IMR-90 (cell line): ENCODE measurements around the gene LAMA3. TPM values are rescaled to one million over a fixed set of nuclear protein-coding genes. Genes with fewer than 3 reads are reported as not detected.

Experiments
- ATAC-seq: fragments of 200-7000 bp; cut with Tn5 transposase; 2 replicates; pipeline ENCODE4 v1.9.1; 2020; ENCODE audit warnings: low read depth, mild to moderate bottlenecking, moderate library complexity
- Bru-seq: library from RNA; stranded (reverse); fragments of 400-500 nt; gene quantifications from one replicate; lab custom pipeline; 2021; lab: Mats Ljungman, UMichigan
- BruChase-seq, 2 experiments: library from RNA; stranded (reverse); fragments of 400-500 nt; gene quantifications; one replicate each; lab custom pipeline; 2021; lab: Mats Ljungman, UMichigan
- BruUV-seq: library from RNA; stranded (reverse); fragments of 400-500 nt; replicated peaks from 2 replicates; lab custom pipeline; 2021; lab: Mats Ljungman, UMichigan
- CTCF ChIA-PET: fragments of 300-600 bp; formaldehyde crosslinking; extraction: SDS; loops from one replicate; lab custom pipeline; 2021; ENCODE audit warnings: antibody characterized with exemption; lab: Yijun Ruan, JAX
- POLR2A ChIA-PET: fragments of 300-600 bp; sonication (Branson Sonifier 250); formaldehyde crosslinking; loops from one replicate; lab custom pipeline; 2022; ENCODE audit warnings: antibody characterized with exemption; ENCODE audit not compliant: unreplicated experiment; lab: Charles Lee
- DNase-seq: peaks from one replicate; pipeline ENCODE4 v3.0.0; 2013
- H2AFZ ChIP-seq: replicated peaks from 2 replicates; pipeline ENCODE3; 2013; ENCODE audit warnings: low read length, mild to moderate bottlenecking; ENCODE audit not compliant: poor library complexity
- H2AK5ac ChIP-seq: 2 replicates; pipeline ENCODE4 v1.6.1; 2013; ENCODE audit warnings: low read depth, low read length, inconsistent platforms
- H2AK9ac ChIP-seq: replicated peaks from 2 replicates; pipeline ENCODE3; 2013; ENCODE audit warnings: mild to moderate bottlenecking, low read depth, low read length, moderate library complexity; ENCODE audit not compliant: poor library complexity
- H2BK120ac ChIP-seq: 2 replicates; pipeline ENCODE4 v1.6.1; 2013; ENCODE audit warnings: low read depth, low read length, inconsistent platforms
- H2BK15ac ChIP-seq: 3 replicates; pipeline ENCODE4 v1.6.1; 2013; ENCODE audit warnings: low read depth, low read length, inconsistent platforms
- H2BK20ac ChIP-seq: 2 replicates; pipeline ENCODE4 v1.6.1; 2013; ENCODE audit warnings: low read depth, mild to moderate bottlenecking, inconsistent platforms, low read length, moderate library complexity
- H2BK5ac ChIP-seq: 2 replicates; pipeline ENCODE4 v1.6.1; 2013; ENCODE audit warnings: mild to moderate bottlenecking, low read depth, low read length, inconsistent platforms; ENCODE audit not compliant: poor library complexity, severe bottlenecking
- H3K14ac ChIP-seq: replicated peaks from 2 replicates; pipeline ENCODE4 v1.6.1; 2013; ENCODE audit warnings: low read depth, low read length, inconsistent platforms
- H3K18ac ChIP-seq: 2 replicates; pipeline ENCODE4 v1.6.1; 2013; ENCODE audit warnings: low read depth, low read length, control low read depth
- H3K23ac ChIP-seq: 2 replicates; pipeline ENCODE4 v1.6.1; 2013; ENCODE audit warnings: low read depth, low read length, inconsistent platforms
- H3K27ac ChIP-seq: 2 replicates; pipeline ENCODE4 v1.5.1; 2013; ENCODE audit warnings: mild to moderate bottlenecking, control low read depth, low read length; ENCODE audit not compliant: insufficient read depth
- H3K27me3 ChIP-seq: 2 replicates; pipeline ENCODE4 v1.6.1; 2013; ENCODE audit warnings: low read length; ENCODE audit not compliant: control insufficient read depth, insufficient read depth
- H3K36me3 ChIP-seq: 2 replicates; pipeline ENCODE4 v1.6.1; 2013; ENCODE audit warnings: low read length, mixed read lengths; ENCODE audit not compliant: control insufficient read depth, insufficient read depth
- H3K4ac ChIP-seq: 2 replicates; pipeline ENCODE4 v1.6.1; 2013; ENCODE audit warnings: low read depth, low read length, inconsistent platforms
- H3K4me1 ChIP-seq: 2 replicates; pipeline ENCODE4 v1.6.1; 2013; ENCODE audit warnings: low read length, mixed read lengths; ENCODE audit not compliant: control insufficient read depth, insufficient read depth
- H3K4me2 ChIP-seq: 2 replicates; pipeline ENCODE4 v1.6.1; 2013; ENCODE audit warnings: low read depth, mild to moderate bottlenecking, control low read depth, low read length, moderate library complexity
- H3K4me3 ChIP-seq: 2 replicates; pipeline ENCODE4 v1.5.1; 2013; ENCODE audit warnings: low read depth, mild to moderate bottlenecking, control low read depth, low read length, moderate library complexity; ENCODE audit not compliant: insufficient read depth
- H3K56ac ChIP-seq: 2 replicates; pipeline ENCODE4 v1.6.1; 2013; ENCODE audit warnings: low read length, inconsistent platforms; ENCODE audit not compliant: insufficient read depth; ENCODE audit errors: extremely low read depth
- H3K79me1 ChIP-seq, 2 experiments: 2 replicates each; pipeline ENCODE4 v1.6.1; 2013; ENCODE audit warnings: low read length in 2 of 2, inconsistent platforms in 1 of 2, low read depth in 1 of 2
- H3K9ac ChIP-seq: 2 replicates; pipeline ENCODE4 v1.6.1; 2013; ENCODE audit warnings: low read depth, low read length, control low read depth
- H3K9me1 ChIP-seq: 2 replicates; pipeline ENCODE4 v1.6.1; 2013; ENCODE audit warnings: low read length, inconsistent platforms; ENCODE audit not compliant: insufficient read depth
- H3K9me3 ChIP-seq: 2 replicates; pipeline ENCODE4 v1.6.1; 2013; ENCODE audit warnings: low read length; ENCODE audit not compliant: control insufficient read depth, insufficient read depth
- H4K20me1 ChIP-seq: 2 replicates; pipeline ENCODE4 v1.6.1; 2013; ENCODE audit warnings: low read length, inconsistent platforms; ENCODE audit not compliant: insufficient read depth
- H4K5ac ChIP-seq: 2 replicates; pipeline ENCODE4 v1.6.1; 2013; ENCODE audit warnings: mild to moderate bottlenecking, low read depth, low read length, control low read depth
- H4K8ac ChIP-seq, 2 experiments: 2 replicates each; pipeline ENCODE4 v1.6.1; 2013; ENCODE audit warnings: low read depth in 2 of 2, low read length in 2 of 2, control low read depth in 1 of 2, inconsistent platforms in 1 of 2
- H4K91ac ChIP-seq: 2 replicates; pipeline ENCODE4 v1.6.1; 2013; ENCODE audit warnings: low read depth, low read length, inconsistent platforms; ENCODE audit not compliant: insufficient read depth
- BHLHE40 ChIP-seq: fragments of 150-350 bp; IDR thresholded peaks from 2 replicates; pipeline ENCODE4 v1.6.1; 2016; ENCODE audit warnings: mild to moderate bottlenecking, low read depth, low read length
- CHD1 ChIP-seq: IDR thresholded peaks from 2 replicates; pipeline ENCODE4 v1.6.1; 2012; ENCODE audit warnings: low read depth, low read length, improper control_type of control experiment
- MAFK ChIP-seq: IDR thresholded peaks from 2 replicates; pipeline ENCODE4 v1.6.1; 2012; ENCODE audit warnings: low read depth, low read length, improper control_type of control experiment
- MXI1 ChIP-seq: IDR thresholded peaks from 2 replicates; pipeline ENCODE4 v1.6.1; 2012; ENCODE audit warnings: low read depth, mild to moderate bottlenecking, low read length, moderate library complexity, borderline replicate concordance
- NFE2L2 ChIP-seq: fragments of 150-350 bp; IDR thresholded peaks from 2 replicates; pipeline ENCODE4 v1.6.1; 2016; ENCODE audit warnings: low read depth, mild to moderate bottlenecking, low read length
- RCOR1 ChIP-seq: IDR thresholded peaks from 2 replicates; pipeline ENCODE4 v1.6.1; 2012; ENCODE audit warnings: mild to moderate bottlenecking, low read length, improper control_type of control experiment; ENCODE audit not compliant: insufficient replicate concordance
- RFX5 ChIP-seq: IDR thresholded peaks from 2 replicates; pipeline ENCODE4 v1.8.0; 2012; ENCODE audit warnings: low read depth, mild to moderate bottlenecking, low read length, moderate library complexity
- SMC3 ChIP-seq: fragments of 150-350 bp; IDR thresholded peaks from 2 replicates; pipeline ENCODE4 v1.6.1; 2016; ENCODE audit warnings: low read depth, mild to moderate bottlenecking, antibody characterized with exemption, low read length, moderate library complexity
- WGBS, 2 experiments: methylation state at CpG; one replicate each; pipeline versions ENCODE4 v1.1.5 to v1.1.7; 2013; ENCODE audit warnings: missing lambda C conversion rate in 2 of 2; ENCODE audit not compliant: insufficient read length in 1 of 2; ENCODE audit errors: extremely low coverage in 2 of 2; 5-methylcytosine and 5-hydroxymethylcytosine counted together
- dilution Hi-C: fragments of 300-500 bp; cut with HindIII; formaldehyde crosslinking; loops from one replicate; pipeline ENCODE4 v1.14.3; 2018; ENCODE audit warnings: low sequenced_read_pairs; ENCODE audit not compliant: unreplicated experiment
- in situ Hi-C: fragments of 300-500 bp; cut with MboI; formaldehyde crosslinking; loops from 3 replicates; pipeline ENCODE4 v1.14.3; 2019; ENCODE audit warnings: low sequenced_read_pairs, inconsistent platforms, mixed read lengths
- intact Hi-C: fragments of 100-400 bp; cut with micrococcal nuclease; formaldehyde crosslinking; loops from 2 replicates; pipeline ENCODE4 v1.10.0; 2022
- long read RNA-seq: library from polyadenylated mRNA; unstranded; transcript quantifications from one replicate; pipeline ENCODE4 v2.0.0, GENCODE V29; 2021; ENCODE audit not compliant: unreplicated experiment
- polyA plus RNA-seq, 3 experiments: library from polyadenylated mRNA; depleted of rRNA; stranded (reverse); fragments of >200 nt; gene quantifications; 2 replicates each; pipeline ENCODE4 v1.2.3, GENCODE V29; 2012; ENCODE audit warnings: low replicate concordance in 1 of 3
- total RNA-seq: library from RNA; depleted of rRNA; stranded (reverse); fragments of >200 nt; gene quantifications from 2 replicates; pipeline ENCODE4 v1.2.3, GENCODE V29; 2012; rRNA removed

Gene LAMA3, protein sequence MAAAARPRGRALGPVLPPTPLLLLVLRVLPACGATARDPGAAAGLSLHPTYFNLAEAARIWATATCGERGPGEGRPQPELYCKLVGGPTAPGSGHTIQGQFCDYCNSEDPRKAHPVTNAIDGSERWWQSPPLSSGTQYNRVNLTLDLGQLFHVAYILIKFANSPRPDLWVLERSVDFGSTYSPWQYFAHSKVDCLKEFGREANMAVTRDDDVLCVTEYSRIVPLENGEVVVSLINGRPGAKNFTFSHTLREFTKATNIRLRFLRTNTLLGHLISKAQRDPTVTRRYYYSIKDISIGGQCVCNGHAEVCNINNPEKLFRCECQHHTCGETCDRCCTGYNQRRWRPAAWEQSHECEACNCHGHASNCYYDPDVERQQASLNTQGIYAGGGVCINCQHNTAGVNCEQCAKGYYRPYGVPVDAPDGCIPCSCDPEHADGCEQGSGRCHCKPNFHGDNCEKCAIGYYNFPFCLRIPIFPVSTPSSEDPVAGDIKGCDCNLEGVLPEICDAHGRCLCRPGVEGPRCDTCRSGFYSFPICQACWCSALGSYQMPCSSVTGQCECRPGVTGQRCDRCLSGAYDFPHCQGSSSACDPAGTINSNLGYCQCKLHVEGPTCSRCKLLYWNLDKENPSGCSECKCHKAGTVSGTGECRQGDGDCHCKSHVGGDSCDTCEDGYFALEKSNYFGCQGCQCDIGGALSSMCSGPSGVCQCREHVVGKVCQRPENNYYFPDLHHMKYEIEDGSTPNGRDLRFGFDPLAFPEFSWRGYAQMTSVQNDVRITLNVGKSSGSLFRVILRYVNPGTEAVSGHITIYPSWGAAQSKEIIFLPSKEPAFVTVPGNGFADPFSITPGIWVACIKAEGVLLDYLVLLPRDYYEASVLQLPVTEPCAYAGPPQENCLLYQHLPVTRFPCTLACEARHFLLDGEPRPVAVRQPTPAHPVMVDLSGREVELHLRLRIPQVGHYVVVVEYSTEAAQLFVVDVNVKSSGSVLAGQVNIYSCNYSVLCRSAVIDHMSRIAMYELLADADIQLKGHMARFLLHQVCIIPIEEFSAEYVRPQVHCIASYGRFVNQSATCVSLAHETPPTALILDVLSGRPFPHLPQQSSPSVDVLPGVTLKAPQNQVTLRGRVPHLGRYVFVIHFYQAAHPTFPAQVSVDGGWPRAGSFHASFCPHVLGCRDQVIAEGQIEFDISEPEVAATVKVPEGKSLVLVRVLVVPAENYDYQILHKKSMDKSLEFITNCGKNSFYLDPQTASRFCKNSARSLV (N-terminal part only)
- 0.18 and 0.28 TPM in 2 replicates for total RNA-seq
- 0.13 and 0.19 TPM in 2 replicates for polyA plus RNA-seq (2012; rRNA removed)
- polyA plus RNA-seq (2012; cell fraction: cytosol; rRNA removed), result 0.11 and 0.15 TPM in 2 replicates
- polyA plus RNA-seq (2012; cell fraction: nucleus; rRNA removed; ENCODE audit: low replicate concordance), result 0.33 and 0.57 TPM in 2 replicates
- percentile 41 among the genes with signal in this experiment for Bru-seq, nascent RNA
- percentile 44 among the genes with signal in this experiment for BruChase-seq, experiment 1, labeled RNA remaining after a 6-hour chase
- percentile 43 among the genes with signal in this experiment for BruChase-seq, experiment 2, labeled RNA remaining after a 2-hour chase
- long read RNA-seq, partial matches to known transcripts, result 1 of 1 reads
- long read RNA-seq, other reads (novel, unspliced or antisense), result 0 of 1 reads

- H3K4me2 ChIP-seq, result peak within 1 kb of the TSS; percentile 92
- intact Hi-C loops, result no loop called here
- no peak within 1 kb of the TSS for H3K9ac ChIP-seq
- H4K8ac ChIP-seq, result no peak within 1 kb of the TSS
- H3K9me1 ChIP-seq, result no peaks in the 10 kb centered on the region
- in situ Hi-C loops, result no loop called here
- no peak within 1 kb of the TSS for H3K56ac ChIP-seq
- H3K27me3 ChIP-seq, result peaks cover 38% of the 10 kb centered on the region
- H3K4me3 ChIP-seq, result peak within 1 kb of the TSS; percentile 40
- H3K4me1 ChIP-seq, result peaks cover 3% of the 10 kb centered on the region; the same call in 1 of the 2 replicates
- H4K91ac ChIP-seq, result no peak within 1 kb of the TSS
- H2AK5ac ChIP-seq, result no peak within 1 kb of the TSS; the same call in 1 of the 2 replicates
- no peaks in the 10 kb centered on the region for H3K36me3 ChIP-seq
- no peak within 1 kb of the TSS for H2BK15ac ChIP-seq
- no peak within 1 kb of the TSS for H3K18ac ChIP-seq
- no peak within 1 kb of the TSS for H2AK9ac ChIP-seq
- no peak within 1 kb of the TSS; the same call in 1 of the 2 replicates for H3K27ac ChIP-seq
- BruUV-seq, result no TSS peak
- ChIA-PET POLR2A (no interaction called here), CTCF (interaction anchor here (0.6 kb wide), 1 partner anchor 54 kb away, joined by 4 read pairs; no protein-coding TSS in a partner anchor)
- no peak within 1 kb of the TSS for H2BK120ac ChIP-seq
- no peak within 1 kb of the TSS for H2BK20ac ChIP-seq
- no peak within 1 kb of the TSS for H4K5ac ChIP-seq
- H4K20me1 ChIP-seq, result 0 out of 2 replicates have a peak, but pooled peaks cover 4% of the 10 kb centered on the region
- peaks cover 3% of the 10 kb centered on the region for H3K9me3 ChIP-seq
- TF ChIP-seq MXI1 (peak; percentile 21; the same call in 1 of the 2 replicates), CHD1 (no peak), NFE2L2 (no peak), RFX5 (no peak), SMC3 (0 out of 2 replicates have a peak, but pooled peaks have one; percentile 12), MAFK (no peak), RCOR1 (no peak), BHLHE40 (no peak)
- no peak within 1 kb of the TSS for H2BK5ac ChIP-seq
- H3K79me1 ChIP-seq, result no peaks in the 10 kb centered on the region
- ATAC-seq, result peak; percentile 89
- 0% methylated on average over 19 of the region's 45 CpGs; no CpG with 5 or more reads in 1 of the 2 experiments for WGBS, 2 experiments
- no peak within 1 kb of the TSS for H3K14ac ChIP-seq
- dilution Hi-C loops, result no loop called here
- H3K4ac ChIP-seq, result no peak within 1 kb of the TSS
- DNase-seq, result peak; percentile 11
- peak within 1 kb of the TSS; percentile 46 for H2AFZ ChIP-seq
- H3K23ac ChIP-seq, result peak within 1 kb of the TSS; percentile 53; the same call in 1 of the 2 replicates
Measured at GRCh38 chr18:23689031-23689615, at the start of gene LAMA3. TSS of gene LAMA3 (plus strand) at chr18:23689453. CDS start at chr18:23689684, 231 bp downstream.
